ENCODE measurements around the gene CLK1. TPM values are rescaled to one million over a fixed set of nuclear protein-coding genes. Genes with fewer than 3 reads are reported as not detected.

CLK1 gene
- total RNA-seq, 4 donors from 2014 or later: 173 to 302 (median 275) TPM

GRCh38 chr2:200888704-200889625, 24.5 kb upstream of the CLK1 start, which contains the start of the genes NIF3L1 and PPIL3:
TSS of gene NIF3L1 (plus strand) at chr2:200889371. CDS start at chr2:200891944, 2,573 bp downstream.
TSS of gene PPIL3 (minus strand) at chr2:200889077. CDS start at chr2:200887615, 1,462 bp downstream.
- no peak for TF ChIP-seq CTCF (IDR thresholded peaks at IDR 0.05; ENCODE audit: low read depth)

- no peak for TF ChIP-seq CTCF (IDR thresholded peaks at IDR 0.05; ENCODE audit: low read depth)
Measured at GRCh38 chr2:200878289-200878880, 13.9 kb upstream of the CLK1 start.

- no peak for TF ChIP-seq CTCF (IDR thresholded peaks at IDR 0.05; ENCODE audit: low read depth)
Measured at GRCh38 chr2:200877443-200877842, 13.0 kb upstream of the CLK1 start.

GRCh38 chr2:200873560-200873959, 9.1 kb upstream of the CLK1 start:
- TF ChIP-seq CTCF (IDR thresholded peaks at IDR 0.05; ENCODE audit: low read depth): no peak

GRCh38 chr2:200871151-200871550, 6.7 kb upstream of the CLK1 start:
- no peak for TF ChIP-seq CTCF (IDR thresholded peaks at IDR 0.05; ENCODE audit: low read depth)

- no peak for TF ChIP-seq CTCF (IDR thresholded peaks at IDR 0.05; ENCODE audit: low read depth)
Measured at GRCh38 chr2:200869014-200869413, 4.6 kb upstream of the CLK1 start.

GRCh38 chr2:200863782-200864175, 679 bp downstream of the CLK1 start:
- no peak for TF ChIP-seq CTCF (IDR thresholded peaks at IDR 0.05; ENCODE audit: low read depth)

All from subcutaneous adipose tissue (tissue), 4 donors.